ENCODE results near the gene ZNF423.

Gene ZNF423

DNA sequence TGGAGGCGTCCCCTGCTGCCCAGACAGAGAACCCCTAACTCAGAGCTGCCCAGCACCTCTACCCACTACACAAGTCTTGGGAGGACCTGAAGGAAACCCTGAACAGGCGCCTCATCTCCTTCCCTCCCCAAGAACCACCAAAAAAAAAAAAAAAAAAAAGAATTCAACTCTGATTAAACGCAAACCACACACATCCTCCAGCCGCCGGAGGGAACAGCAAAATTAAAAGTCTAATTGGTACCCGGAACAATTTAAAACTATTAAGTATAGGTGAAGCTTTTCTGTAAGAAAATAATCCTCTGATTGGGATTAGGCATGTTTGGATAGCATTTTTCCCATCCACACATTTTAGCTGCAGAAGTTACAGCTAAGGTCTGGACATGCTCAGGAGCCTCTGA lies 202.7 kb downstream of the ZNF423 start:
- TF ChIP-seq SIN3A (IDR thresholded peaks at IDR 0.05; ENCODE audit: borderline replicate concordance, insufficient read depth, low read length) (no peak), TAF1 (IDR thresholded peaks at IDR 0.05; ENCODE audit: borderline replicate concordance, insufficient read depth, low read length) (no peak), POLR2AphosphoS5 (IDR thresholded peaks at IDR 0.05; ENCODE audit: low read depth, low read length) (no peak), FOXP2 (optimal IDR thresholded peaks at IDR 0.05; ENCODE audit: borderline replicate concordance, extremely low read depth, extremely low read length, insufficient read depth) (no peak)
- TF ChIP-seq, protein P1, sequence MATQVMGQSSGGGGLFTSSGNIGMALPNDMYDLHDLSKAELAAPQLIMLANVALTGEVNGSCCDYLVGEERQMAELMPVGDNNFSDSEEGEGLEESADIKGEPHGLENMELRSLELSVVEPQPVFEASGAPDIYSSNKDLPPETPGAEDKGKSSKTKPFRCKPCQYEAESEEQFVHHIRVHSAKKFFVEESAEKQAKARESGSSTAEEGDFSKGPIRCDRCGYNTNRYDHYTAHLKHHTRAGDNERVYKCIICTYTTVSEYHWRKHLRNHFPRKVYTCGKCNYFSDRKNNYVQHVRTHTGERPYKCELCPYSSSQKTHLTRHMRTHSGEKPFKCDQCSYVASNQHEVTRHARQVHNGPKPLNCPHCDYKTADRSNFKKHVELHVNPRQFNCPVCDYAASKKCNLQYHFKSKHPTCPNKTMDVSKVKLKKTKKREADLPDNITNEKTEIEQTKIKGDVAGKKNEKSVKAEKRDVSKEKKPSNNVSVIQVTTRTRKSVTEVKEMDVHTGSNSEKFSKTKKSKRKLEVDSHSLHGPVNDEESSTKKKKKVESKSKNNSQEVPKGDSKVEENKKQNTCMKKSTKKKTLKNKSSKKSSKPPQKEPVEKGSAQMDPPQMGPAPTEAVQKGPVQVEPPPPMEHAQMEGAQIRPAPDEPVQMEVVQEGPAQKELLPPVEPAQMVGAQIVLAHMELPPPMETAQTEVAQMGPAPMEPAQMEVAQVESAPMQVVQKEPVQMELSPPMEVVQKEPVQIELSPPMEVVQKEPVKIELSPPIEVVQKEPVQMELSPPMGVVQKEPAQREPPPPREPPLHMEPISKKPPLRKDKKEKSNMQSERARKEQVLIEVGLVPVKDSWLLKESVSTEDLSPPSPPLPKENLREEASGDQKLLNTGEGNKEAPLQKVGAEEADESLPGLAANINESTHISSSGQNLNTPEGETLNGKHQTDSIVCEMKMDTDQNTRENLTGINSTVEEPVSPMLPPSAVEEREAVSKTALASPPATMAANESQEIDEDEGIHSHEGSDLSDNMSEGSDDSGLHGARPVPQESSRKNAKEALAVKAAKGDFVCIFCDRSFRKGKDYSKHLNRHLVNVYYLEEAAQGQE (IDR thresholded peaks at IDR 0.05; ENCODE audit: insufficient read depth in 1 of 2, low read depth in 2 of 2, low read length in 2 of 2): no peak

DNA sequence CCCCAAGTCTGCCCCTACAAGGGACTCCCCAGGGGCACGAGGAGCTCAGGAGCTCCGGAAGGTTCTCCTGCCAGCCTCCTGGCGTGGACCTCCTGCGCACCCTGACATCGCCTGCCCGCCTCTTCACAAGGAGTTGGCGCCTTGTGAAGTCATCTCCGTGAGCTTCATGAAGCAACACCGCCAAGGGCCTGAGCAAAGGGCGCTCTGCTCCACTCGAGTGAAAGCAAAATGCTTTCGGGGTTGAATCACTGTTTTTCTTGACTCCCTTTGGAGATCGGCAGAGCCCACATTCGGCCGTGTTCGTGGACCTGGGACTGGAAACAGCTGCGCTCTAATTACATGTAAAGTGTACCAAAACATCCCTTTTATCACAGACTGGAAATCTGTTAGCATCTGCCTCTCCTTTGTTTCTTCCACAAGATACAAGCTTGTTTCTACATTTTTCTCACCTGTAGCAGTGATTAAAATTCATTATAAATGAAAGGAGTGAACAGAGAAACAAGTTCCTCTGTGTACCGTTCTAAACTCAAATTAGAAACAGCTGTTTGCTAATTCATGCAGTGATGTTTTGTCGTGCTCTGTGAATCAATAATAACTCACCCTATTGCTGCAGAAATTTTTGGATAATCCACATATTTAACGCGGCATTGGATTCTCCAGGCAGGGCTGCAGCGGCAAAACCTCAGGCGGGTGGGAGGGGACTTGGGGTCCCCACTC lies 203.3 kb downstream of the ZNF423 start:
- TF ChIP-seq TAF1 (IDR thresholded peaks at IDR 0.05; ENCODE audit: borderline replicate concordance, insufficient read depth, low read length) (no peak), FOXP2 (optimal IDR thresholded peaks at IDR 0.05; ENCODE audit: borderline replicate concordance, extremely low read depth, extremely low read length, insufficient read depth) (no peak), SIN3A (IDR thresholded peaks at IDR 0.05; ENCODE audit: borderline replicate concordance, insufficient read depth, low read length) (no peak), POLR2AphosphoS5 (IDR thresholded peaks at IDR 0.05; ENCODE audit: low read depth, low read length) (no peak)
- TF ChIP-seq, protein P1 (IDR thresholded peaks at IDR 0.05; ENCODE audit: insufficient read depth in 1 of 2, low read depth in 2 of 2, low read length in 2 of 2): no peak

DNA sequence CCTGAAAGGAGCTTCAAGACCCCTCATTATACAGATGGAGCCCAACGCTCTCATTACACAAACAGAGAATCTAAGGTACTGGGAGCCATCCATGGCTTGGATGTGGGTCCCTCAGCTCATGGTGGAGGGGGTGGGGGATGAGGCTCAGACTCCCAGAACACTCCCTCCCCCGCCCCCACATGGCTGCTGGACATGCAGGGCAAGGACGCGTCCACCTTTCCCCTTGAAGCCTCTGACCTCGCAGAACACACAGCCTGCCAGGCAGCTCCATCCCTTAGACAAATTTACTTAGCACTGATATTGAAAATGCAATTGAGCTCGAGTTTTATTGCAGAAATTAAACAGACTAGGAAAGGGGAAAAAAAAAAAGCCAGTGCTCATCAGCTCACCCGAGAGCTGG lies 203.9 kb downstream of the ZNF423 start:
- no peak for TF ChIP-seq TAF1 (IDR thresholded peaks at IDR 0.05; ENCODE audit: borderline replicate concordance, insufficient read depth, low read length)
- no peak for TF ChIP-seq FOXP2 (optimal IDR thresholded peaks at IDR 0.05; ENCODE audit: borderline replicate concordance, extremely low read depth, extremely low read length, insufficient read depth)
- no peak for TF ChIP-seq SIN3A (IDR thresholded peaks at IDR 0.05; ENCODE audit: borderline replicate concordance, insufficient read depth, low read length)
- TF ChIP-seq, protein P1 (IDR thresholded peaks at IDR 0.05; ENCODE audit: insufficient read depth in 1 of 2, low read depth in 2 of 2, low read length in 2 of 2): no peak
- TF ChIP-seq POLR2AphosphoS5 (IDR thresholded peaks at IDR 0.05; ENCODE audit: low read depth, low read length): no peak

DNA sequence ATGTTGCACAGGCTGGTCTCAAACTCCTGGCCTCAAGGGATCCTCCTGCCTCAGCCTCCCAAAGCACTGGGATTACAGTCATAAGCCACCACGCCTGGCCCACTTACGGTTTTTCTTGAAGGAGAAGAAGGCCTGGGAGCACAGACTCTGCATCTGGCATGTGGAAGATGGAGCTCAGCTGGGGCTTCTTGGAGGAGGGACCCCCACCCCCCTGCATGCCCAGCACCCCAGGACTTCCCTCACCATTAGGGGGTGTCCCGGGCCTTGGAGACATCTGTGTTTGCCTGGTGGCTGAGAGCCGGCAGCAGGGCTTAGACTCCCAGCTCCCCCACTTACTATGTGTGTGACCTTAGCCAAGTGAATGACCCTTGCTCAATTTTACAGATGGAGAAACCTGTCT lies 204.7 kb downstream of the ZNF423 start:
- TF ChIP-seq POLR2AphosphoS5 (IDR thresholded peaks at IDR 0.05; ENCODE audit: low read depth, low read length) (no peak), FOXP2 (optimal IDR thresholded peaks at IDR 0.05; ENCODE audit: borderline replicate concordance, extremely low read depth, extremely low read length, insufficient read depth) (no peak), SIN3A (IDR thresholded peaks at IDR 0.05; ENCODE audit: borderline replicate concordance, insufficient read depth, low read length) (no peak), TAF1 (IDR thresholded peaks at IDR 0.05; ENCODE audit: borderline replicate concordance, insufficient read depth, low read length) (no peak)
- TF ChIP-seq, protein P1 (IDR thresholded peaks at IDR 0.05; ENCODE audit: insufficient read depth in 1 of 2, low read depth in 2 of 2, low read length in 2 of 2): no peak

All from PFSK-1 (cell line).